Measurements from ENCODE around the gene FARP1. TPM values are rescaled to one million over a fixed set of nuclear protein-coding genes. Genes with fewer than 3 reads are reported as not detected.

The FARP1 gene
- total RNA-seq, 2 experiments from 2014 or later: not detected

DNA sequence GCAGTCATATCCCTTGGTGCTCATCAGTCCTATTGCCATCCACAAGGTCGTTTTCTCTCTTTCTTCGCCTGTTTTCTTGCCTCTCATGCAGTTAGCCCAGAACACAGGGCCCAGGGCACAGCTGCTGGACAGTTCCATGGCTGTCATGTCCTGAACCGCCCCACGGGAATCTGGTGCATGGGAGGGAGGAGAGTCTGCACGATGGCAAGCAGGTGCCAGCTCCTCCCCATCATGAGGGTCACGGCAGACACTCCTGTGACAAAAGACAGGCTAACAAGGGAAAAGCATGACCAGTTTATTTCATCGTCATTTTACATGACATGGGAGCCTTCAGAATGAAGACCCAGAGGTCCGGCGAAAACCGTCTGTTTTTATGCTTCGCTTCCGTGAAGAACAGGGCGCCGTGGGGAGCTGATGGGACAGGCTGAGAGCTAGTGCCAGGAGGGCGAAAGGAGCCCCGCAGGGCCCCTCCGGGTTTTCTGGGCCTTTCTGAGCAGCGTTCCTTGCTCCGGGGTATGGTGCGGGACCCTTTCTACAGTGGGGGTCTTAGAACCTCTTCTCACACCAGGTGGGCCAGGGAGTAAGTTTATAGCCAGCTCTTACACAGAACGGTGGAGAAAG, 298.3 kb downstream of the FARP1 start:
- intact Hi-C loops (cut with micrococcal nuclease; ENCODE audit: unreplicated experiment): no loop called here
- no peaks in the 10 kb centered on the region for H4K20me1 ChIP-seq (ENCODE audit: insufficient read depth, low read length)
- no TSS peak for BruUV-seq (replicated peaks)
- no peak for DNase-seq (ENCODE audit: low spot score)
- ChIA-PET POLR2A (no interaction called here), CTCF (ENCODE audit: unreplicated experiment) (no interaction called here)
- H3K27ac ChIP-seq (ENCODE audit: low read depth, low read length, poor library complexity, severe bottlenecking): no peak overlapping the region
- no peaks in the 10 kb centered on the region for H3K36me3 ChIP-seq (ENCODE audit: insufficient read depth, low read length)
- H2AFZ ChIP-seq (ENCODE audit: low read length): no peak overlapping the region
- H3K9me2 ChIP-seq (ENCODE audit: insufficient read depth, low read length): no peaks in the 10 kb centered on the region
- no peaks in the 10 kb centered on the region for H3K9me3 ChIP-seq (ENCODE audit: low read length)
- no peak overlapping the region for H3K4me3 ChIP-seq (ENCODE audit: low read depth, low read length, poor library complexity, severe bottlenecking)
- H3K4me2 ChIP-seq (ENCODE audit: low read length): no peak overlapping the region
- H3K4me1 ChIP-seq (ENCODE audit: insufficient read depth, low read length, poor library complexity, severe bottlenecking): peaks cover 12% of the 10 kb centered on the region
- TF ChIP-seq EZH2phosphoT487 (IDR thresholded peaks at IDR 0.05; ENCODE audit: borderline replicate concordance, low read depth, low read length): no peak
- TF ChIP-seq, protein P1, sequence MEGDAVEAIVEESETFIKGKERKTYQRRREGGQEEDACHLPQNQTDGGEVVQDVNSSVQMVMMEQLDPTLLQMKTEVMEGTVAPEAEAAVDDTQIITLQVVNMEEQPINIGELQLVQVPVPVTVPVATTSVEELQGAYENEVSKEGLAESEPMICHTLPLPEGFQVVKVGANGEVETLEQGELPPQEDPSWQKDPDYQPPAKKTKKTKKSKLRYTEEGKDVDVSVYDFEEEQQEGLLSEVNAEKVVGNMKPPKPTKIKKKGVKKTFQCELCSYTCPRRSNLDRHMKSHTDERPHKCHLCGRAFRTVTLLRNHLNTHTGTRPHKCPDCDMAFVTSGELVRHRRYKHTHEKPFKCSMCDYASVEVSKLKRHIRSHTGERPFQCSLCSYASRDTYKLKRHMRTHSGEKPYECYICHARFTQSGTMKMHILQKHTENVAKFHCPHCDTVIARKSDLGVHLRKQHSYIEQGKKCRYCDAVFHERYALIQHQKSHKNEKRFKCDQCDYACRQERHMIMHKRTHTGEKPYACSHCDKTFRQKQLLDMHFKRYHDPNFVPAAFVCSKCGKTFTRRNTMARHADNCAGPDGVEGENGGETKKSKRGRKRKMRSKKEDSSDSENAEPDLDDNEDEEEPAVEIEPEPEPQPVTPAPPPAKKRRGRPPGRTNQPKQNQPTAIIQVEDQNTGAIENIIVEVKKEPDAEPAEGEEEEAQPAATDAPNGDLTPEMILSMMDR (conservative IDR thresholded peaks at IDR 0.05; ENCODE audit: low read length): no peak
- H3K79me2 ChIP-seq (ENCODE audit: insufficient read depth, low read depth, low read length): no peaks in the 10 kb centered on the region

DNA sequence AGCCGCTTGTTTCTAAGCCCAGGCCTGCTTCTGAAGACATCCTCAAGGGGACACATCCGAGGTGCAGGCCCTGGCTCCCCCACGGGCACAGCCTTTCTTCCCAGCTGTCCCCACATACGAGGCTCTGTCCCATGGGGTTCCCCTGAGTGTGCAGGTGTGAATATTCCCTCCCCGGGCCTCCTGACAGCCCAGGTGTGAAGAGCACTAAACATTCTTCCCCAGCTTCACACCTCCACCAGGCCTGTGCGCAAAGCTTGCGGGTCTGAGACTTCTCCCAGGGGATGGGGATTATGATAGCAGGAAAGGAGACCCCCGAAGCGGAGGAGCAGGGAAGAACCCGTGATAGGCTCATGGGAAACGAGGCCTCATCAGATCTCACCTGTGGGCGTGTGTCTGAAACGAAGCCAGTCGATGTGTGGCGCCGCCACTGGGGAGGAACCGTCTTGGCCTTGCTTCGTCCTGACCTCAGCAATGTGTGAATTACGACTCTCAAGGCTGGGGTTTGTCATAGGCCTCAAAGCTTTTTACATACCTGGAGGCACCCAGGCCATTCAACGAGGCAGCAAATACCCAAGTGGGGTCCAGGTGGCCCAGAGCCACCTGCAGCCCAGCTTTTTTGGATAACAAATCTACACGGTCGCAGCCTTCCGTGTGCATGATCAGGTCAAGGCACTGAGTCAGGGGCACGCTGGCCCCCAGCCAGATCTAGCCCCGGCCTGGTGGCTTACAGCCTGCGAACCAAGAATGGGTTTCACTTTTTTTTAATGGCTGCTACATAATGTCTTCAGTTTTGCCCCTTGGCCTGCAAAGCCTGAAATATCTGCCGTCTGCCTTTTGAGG, 299.7 kb downstream of the FARP1 start:
- Histone ChIP-seq H2AFZ (ENCODE audit: low read length) (no peak overlapping the region), H3K9me2 (ENCODE audit: insufficient read depth, low read length) (no peaks in the 10 kb centered on the region), H3K4me1 (ENCODE audit: insufficient read depth, low read length, poor library complexity, severe bottlenecking) (peaks cover 12% of the 10 kb centered on the region), H3K27ac (ENCODE audit: low read depth, low read length, poor library complexity, severe bottlenecking) (no peak overlapping the region), H3K36me3 (ENCODE audit: insufficient read depth, low read length) (no peaks in the 10 kb centered on the region), H3K4me2 (ENCODE audit: low read length) (no peak overlapping the region), H4K20me1 (ENCODE audit: insufficient read depth, low read length) (no peaks in the 10 kb centered on the region), H3K79me2 (ENCODE audit: insufficient read depth, low read depth, low read length) (no peaks in the 10 kb centered on the region), H3K4me3 (ENCODE audit: low read depth, low read length, poor library complexity, severe bottlenecking) (no peak overlapping the region), H3K9me3 (ENCODE audit: low read length) (no peaks in the 10 kb centered on the region)
- DNase-seq (ENCODE audit: low spot score): no peak
- CTCF ChIA-PET (ENCODE audit: unreplicated experiment): no interaction called here
- POLR2A ChIA-PET: no interaction called here
- TF ChIP-seq EZH2phosphoT487 (IDR thresholded peaks at IDR 0.05; ENCODE audit: borderline replicate concordance, low read depth, low read length): no peak
- TF ChIP-seq, protein P1 (conservative IDR thresholded peaks at IDR 0.05; ENCODE audit: low read length): no peak
- no TSS peak for BruUV-seq (replicated peaks)
- intact Hi-C loops (cut with micrococcal nuclease; ENCODE audit: unreplicated experiment): no loop called here

DNA sequence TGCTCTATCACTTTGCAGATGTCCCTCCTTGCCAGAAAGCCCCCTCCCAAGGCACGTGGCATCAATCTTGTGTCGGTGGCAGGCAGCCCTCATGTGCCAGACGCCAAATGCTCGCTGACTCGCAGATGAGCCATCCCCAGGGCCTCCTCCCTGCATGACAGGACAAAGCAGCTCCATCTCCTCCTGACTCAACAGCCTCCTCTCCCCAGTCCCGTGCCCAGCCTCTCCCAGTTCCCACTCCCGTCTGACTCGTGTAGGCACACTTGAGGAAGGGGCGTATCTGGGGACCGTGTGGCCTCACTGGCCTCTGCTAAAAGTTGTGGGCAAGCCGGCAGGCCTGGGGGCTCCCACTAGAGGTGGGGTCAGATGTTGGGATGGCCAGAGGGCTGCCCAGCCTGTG, 300.4 kb downstream of the FARP1 start:
- Histone ChIP-seq H4K20me1 (ENCODE audit: insufficient read depth, low read length) (no peaks in the 10 kb centered on the region), H3K36me3 (ENCODE audit: insufficient read depth, low read length) (no peaks in the 10 kb centered on the region), H3K79me2 (ENCODE audit: insufficient read depth, low read depth, low read length) (no peaks in the 10 kb centered on the region), H3K4me3 (ENCODE audit: low read depth, low read length, poor library complexity, severe bottlenecking) (no peak overlapping the region), H3K4me2 (ENCODE audit: low read length) (no peak overlapping the region), H3K9me2 (ENCODE audit: insufficient read depth, low read length) (no peaks in the 10 kb centered on the region), H2AFZ (ENCODE audit: low read length) (no peak overlapping the region), H3K27ac (ENCODE audit: low read depth, low read length, poor library complexity, severe bottlenecking) (no peak overlapping the region), H3K9me3 (ENCODE audit: low read length) (no peaks in the 10 kb centered on the region), H3K4me1 (ENCODE audit: insufficient read depth, low read length, poor library complexity, severe bottlenecking) (peaks cover 12% of the 10 kb centered on the region)
- no peak for TF ChIP-seq EZH2phosphoT487 (IDR thresholded peaks at IDR 0.05; ENCODE audit: borderline replicate concordance, low read depth, low read length)
- TF ChIP-seq, protein P1 (conservative IDR thresholded peaks at IDR 0.05; ENCODE audit: low read length): no peak
- CTCF ChIA-PET (ENCODE audit: unreplicated experiment): no interaction called here
- intact Hi-C loops (cut with micrococcal nuclease; ENCODE audit: unreplicated experiment): no loop called here
- no TSS peak for BruUV-seq (replicated peaks)
- POLR2A ChIA-PET: no interaction called here
- no peak for DNase-seq (ENCODE audit: low spot score)
